Neural crest cell (in vitro differentiated cells): ENCODE results near the gene SUPV3L1. TPM values are rescaled to one million over a fixed set of nuclear protein-coding genes. Genes with fewer than 3 reads are reported as not detected.

Source experiments
- DNase-seq: peaks from one replicate; pipeline ENCODE4 v3.0.0; 2021; ENCODE audit warnings: low read depth, mixed read lengths, low spot score
- H3K27ac Mint-ChIP-seq: one replicate; pipeline ENCODE4 v1.8.0; 2021; ENCODE audit warnings: mild to moderate bottlenecking, mixed read lengths; ENCODE audit not compliant: unreplicated experiment
- H3K27me3 Mint-ChIP-seq: 2 replicates; pipeline ENCODE4 v1.8.0; 2021; ENCODE audit warnings: low read depth, mild to moderate bottlenecking, mixed read lengths
- H3K36me3 Mint-ChIP-seq: 2 replicates; pipeline ENCODE4 v1.8.0; 2021; ENCODE audit warnings: low read depth, mild to moderate bottlenecking, mixed read lengths
- H3K4me1 Mint-ChIP-seq: 2 replicates; pipeline ENCODE4 v1.8.0; 2021; ENCODE audit warnings: mixed read lengths
- H3K4me3 Mint-ChIP-seq: one replicate; pipeline ENCODE4 v1.8.0; 2021; ENCODE audit warnings: mild to moderate bottlenecking, mixed read lengths
- H3K9me3 Mint-ChIP-seq: 2 replicates; pipeline ENCODE4 v1.8.0; 2021; ENCODE audit warnings: mixed read lengths
- total RNA-seq: library from RNA; stranded (reverse); gene quantifications from 2 replicates; pipeline ENCODE4 v1.2.1, GENCODE V29; 2021
- TF ChIP-seq, protein P1 (sequence below): fragments of 200-600 bp; sonication (generic); conservative IDR thresholded peaks from 2 replicates; pipeline ENCODE4 v1.5.0; 2021; ENCODE audit warnings: antibody characterized with exemption, mild to moderate bottlenecking

SUPV3L1 gene
- total RNA-seq, 1 donor from 2014 or later, result 39.4 TPM

DNA sequence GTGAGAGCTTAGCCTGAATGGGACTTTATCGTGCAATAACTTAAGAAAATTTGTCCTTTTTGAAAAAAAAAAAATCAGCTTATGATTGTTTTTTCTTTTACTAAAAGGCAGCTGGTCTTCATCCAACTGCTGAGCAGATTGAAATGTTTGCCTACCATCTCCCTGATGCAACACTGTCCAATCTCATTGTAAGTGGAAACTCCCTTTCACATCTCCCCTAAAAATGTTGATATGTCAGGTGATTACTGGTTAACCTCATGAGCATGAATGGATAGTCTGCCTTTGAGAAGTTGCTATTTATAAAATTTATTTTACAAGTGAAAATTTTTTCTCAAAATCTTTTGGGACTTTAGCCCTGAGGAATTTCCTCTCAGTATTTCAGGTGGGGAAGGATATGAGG, 22.3 kb downstream of the SUPV3L1 start:
- Mint-ChIP-seq H3K9me3 (no peaks in the 10 kb centered on the region), H3K36me3 (no peaks in the 10 kb centered on the region), H3K27me3 (no peaks in the 10 kb centered on the region), H3K4me3 (no peak overlapping the region), H3K4me1 (no peaks in the 10 kb centered on the region), H3K27ac (no peak overlapping the region)
- TF ChIP-seq, protein P1, sequence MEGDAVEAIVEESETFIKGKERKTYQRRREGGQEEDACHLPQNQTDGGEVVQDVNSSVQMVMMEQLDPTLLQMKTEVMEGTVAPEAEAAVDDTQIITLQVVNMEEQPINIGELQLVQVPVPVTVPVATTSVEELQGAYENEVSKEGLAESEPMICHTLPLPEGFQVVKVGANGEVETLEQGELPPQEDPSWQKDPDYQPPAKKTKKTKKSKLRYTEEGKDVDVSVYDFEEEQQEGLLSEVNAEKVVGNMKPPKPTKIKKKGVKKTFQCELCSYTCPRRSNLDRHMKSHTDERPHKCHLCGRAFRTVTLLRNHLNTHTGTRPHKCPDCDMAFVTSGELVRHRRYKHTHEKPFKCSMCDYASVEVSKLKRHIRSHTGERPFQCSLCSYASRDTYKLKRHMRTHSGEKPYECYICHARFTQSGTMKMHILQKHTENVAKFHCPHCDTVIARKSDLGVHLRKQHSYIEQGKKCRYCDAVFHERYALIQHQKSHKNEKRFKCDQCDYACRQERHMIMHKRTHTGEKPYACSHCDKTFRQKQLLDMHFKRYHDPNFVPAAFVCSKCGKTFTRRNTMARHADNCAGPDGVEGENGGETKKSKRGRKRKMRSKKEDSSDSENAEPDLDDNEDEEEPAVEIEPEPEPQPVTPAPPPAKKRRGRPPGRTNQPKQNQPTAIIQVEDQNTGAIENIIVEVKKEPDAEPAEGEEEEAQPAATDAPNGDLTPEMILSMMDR, result no peak
- no peak for DNase-seq

DNA sequence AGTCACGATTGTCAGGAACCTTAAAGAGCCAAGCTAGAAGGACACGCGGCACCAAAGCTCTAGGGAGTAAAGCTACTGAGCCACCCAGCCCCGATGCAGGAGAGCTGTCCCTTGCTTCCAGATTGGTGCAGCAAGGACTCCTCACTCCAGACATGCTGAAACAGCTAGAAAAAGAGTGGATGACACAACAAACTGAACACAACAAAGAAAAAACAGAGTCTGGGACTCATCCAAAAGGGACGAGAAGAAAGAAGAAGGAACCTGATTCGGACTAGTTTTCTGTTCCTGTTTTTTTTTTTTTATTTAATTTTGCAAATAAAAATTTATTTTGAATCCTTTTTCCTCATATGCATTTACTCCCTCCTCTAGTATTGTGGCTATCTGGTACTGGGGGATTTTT, 28.7 kb downstream of the SUPV3L1 start:
- Mint-ChIP-seq H3K36me3 (peaks cover 6% of the 10 kb centered on the region), H3K9me3 (peaks cover 4% of the 10 kb centered on the region), H3K27ac (no peak overlapping the region), H3K4me3 (no peak overlapping the region), H3K4me1 (no peaks in the 10 kb centered on the region), H3K27me3 (no peaks in the 10 kb centered on the region)
- TF ChIP-seq, protein P1, result no peak
- no peak for DNase-seq

DNA sequence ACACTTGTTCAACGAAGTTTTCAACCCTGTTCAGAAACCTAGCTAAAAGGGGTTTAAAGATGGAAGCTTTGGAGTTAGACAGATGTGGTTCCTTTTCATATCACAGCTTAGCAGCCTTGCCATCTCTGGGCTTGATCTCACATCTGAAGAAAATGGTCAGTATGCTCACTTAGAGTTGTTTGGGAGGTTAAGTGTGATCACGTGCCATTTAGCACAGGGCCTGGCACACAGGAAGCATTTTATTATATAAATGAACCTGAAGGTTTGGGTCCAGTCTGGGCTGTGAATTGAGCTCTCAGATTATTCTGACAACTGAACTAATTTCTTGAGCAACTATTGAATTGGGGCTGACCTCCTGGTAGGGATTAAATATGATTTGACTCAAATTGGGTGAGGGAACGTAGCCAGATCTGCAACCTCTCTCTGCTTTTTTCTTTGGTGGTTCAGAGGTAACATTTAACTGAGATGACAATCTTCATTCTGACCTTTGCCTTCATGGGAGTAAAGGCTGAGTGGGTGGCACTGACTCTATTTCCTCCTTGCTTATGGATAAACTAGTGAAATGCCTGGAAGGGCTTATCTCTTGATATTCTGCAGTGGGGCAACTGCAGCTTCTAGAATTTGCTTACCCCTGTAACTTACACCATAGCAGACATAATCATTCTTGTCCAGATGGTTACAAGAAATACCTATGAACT, 29.9 kb downstream of the SUPV3L1 start:
- Mint-ChIP-seq H3K27ac (no peak overlapping the region), H3K4me3 (no peak overlapping the region)

DNA sequence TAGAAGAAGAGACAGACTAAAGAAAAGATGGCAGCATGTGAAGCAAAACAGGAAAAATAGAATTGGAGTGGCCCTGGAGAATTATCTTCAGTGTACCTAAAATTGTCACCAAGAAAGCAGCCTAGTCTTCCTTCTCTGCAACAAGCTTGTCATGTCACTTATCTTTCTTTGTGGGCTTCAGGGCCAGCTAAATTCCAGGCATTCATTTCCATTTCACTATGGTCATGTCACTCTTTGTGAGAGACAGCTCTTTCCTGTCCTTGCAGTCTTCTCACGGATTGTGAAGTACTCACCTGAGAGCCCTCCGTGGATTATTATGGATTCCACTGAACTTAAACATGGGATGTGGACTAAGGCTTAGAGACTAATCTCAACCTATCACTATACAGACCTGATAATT, 31.1 kb downstream of the SUPV3L1 start:
- no peaks in the 10 kb centered on the region for H3K4me1 Mint-ChIP-seq
- TF ChIP-seq, protein P1, result no peak
- H3K27ac Mint-ChIP-seq, result no peak overlapping the region
- peaks cover 4% of the 10 kb centered on the region for H3K9me3 Mint-ChIP-seq
- peaks cover 6% of the 10 kb centered on the region for H3K36me3 Mint-ChIP-seq
- DNase-seq, result no peak
- H3K4me3 Mint-ChIP-seq, result no peak overlapping the region
- H3K27me3 Mint-ChIP-seq, result no peaks in the 10 kb centered on the region

More for the DNA sequence above, 29.9 kb downstream of the SUPV3L1 start:
- TF ChIP-seq, protein P1, result no peak
- Mint-ChIP-seq H3K9me3 (peaks cover 4% of the 10 kb centered on the region), H3K27me3 (no peaks in the 10 kb centered on the region), H3K36me3 (peaks cover 6% of the 10 kb centered on the region), H3K4me1 (no peaks in the 10 kb centered on the region)
- no peak for DNase-seq

DNA sequence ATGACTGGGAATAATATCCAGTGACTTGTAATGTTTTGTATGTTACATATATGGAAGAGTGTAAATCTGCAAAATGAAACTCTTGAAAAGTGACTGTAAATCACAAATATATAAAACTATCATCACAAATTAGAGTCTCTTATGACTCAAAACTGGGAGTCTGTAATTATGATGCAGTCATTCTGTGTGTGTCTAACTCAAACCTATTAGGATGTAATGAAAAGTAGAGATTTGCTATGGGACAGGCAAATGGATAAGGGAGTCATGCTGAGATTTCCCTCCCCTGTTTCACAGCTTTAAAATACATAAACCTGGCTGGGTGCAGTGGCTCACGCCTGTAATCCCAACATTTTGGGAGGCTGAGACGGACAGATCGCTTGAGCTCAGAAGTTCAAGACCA, 31.5 kb downstream of the SUPV3L1 start:
- Mint-ChIP-seq H3K9me3 (peaks cover 4% of the 10 kb centered on the region), H3K36me3 (peaks cover 6% of the 10 kb centered on the region), H3K27me3 (peaks cover under 1% of the 10 kb centered on the region), H3K4me1 (no peaks in the 10 kb centered on the region), H3K27ac (no peak overlapping the region), H3K4me3 (no peak overlapping the region)
- TF ChIP-seq, protein P1, result no peak
- no peak for DNase-seq
